Measurements from ENCODE around the gene TPBG.

TPBG gene

DNA sequence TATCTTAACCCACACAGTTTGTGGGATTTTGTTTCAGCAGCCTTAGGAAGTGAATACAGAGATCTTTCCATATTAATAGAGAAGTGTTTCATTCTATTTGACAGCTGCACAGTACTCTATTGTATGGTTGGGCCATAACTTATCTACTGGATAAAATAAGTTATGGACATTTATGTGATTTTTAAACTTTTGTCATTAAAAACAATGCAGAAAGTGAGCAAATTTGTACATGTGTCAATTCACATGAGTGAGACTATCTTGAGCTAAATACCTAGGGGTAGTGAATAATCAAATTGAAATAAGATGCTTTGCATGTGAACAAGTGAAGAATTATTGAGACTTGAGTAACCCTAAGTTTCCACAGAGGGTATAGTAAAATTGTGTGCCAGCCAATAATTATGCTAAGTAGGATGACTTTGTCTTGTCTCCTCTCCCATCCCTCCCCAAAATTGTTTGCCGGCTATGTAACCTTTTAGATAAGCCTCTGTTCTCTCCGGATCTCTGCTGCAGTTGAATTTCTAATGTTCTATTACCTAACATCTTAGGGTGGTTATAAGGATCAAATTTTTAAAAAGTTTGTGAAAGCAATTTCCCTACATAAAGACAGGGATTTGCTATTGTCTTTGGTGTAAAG lies 33.3 kb upstream of the TPBG start:
- Histone ChIP-seq H3K4me2 (ENCODE audit: low read depth, low read length, poor library complexity, severe bottlenecking) (no peak overlapping the region), H3K9me2 (replicated peaks; ENCODE audit: insufficient read depth, low read length) (no peaks in the 10 kb centered on the region), H3K27me3 (ENCODE audit: low read length) (no peaks in the 10 kb centered on the region), H3K36me3 (ENCODE audit: low read length) (no peaks in the 10 kb centered on the region), H3K27ac (ENCODE audit: low read depth, low read length) (no peak overlapping the region), H4K20me1 (ENCODE audit: low read depth, low read length) (no peaks in the 10 kb centered on the region), H3K79me2 (ENCODE audit: insufficient read depth, low read length) (no peaks in the 10 kb centered on the region), H3K4me3 (ENCODE audit: insufficient read depth, low read length, poor library complexity, severe bottlenecking) (no peak overlapping the region), H3K9ac (ENCODE audit: low read length) (no peak overlapping the region), H2AFZ (ENCODE audit: low read depth, low read length, severe bottlenecking) (no peak overlapping the region), H3K9me3 (ENCODE audit: insufficient read depth, low read length) (no peaks in the 10 kb centered on the region), H3F3A (ENCODE audit: insufficient read depth) (no peaks in the 10 kb centered on the region)
- TF ChIP-seq, protein P1, sequence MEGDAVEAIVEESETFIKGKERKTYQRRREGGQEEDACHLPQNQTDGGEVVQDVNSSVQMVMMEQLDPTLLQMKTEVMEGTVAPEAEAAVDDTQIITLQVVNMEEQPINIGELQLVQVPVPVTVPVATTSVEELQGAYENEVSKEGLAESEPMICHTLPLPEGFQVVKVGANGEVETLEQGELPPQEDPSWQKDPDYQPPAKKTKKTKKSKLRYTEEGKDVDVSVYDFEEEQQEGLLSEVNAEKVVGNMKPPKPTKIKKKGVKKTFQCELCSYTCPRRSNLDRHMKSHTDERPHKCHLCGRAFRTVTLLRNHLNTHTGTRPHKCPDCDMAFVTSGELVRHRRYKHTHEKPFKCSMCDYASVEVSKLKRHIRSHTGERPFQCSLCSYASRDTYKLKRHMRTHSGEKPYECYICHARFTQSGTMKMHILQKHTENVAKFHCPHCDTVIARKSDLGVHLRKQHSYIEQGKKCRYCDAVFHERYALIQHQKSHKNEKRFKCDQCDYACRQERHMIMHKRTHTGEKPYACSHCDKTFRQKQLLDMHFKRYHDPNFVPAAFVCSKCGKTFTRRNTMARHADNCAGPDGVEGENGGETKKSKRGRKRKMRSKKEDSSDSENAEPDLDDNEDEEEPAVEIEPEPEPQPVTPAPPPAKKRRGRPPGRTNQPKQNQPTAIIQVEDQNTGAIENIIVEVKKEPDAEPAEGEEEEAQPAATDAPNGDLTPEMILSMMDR (IDR thresholded peaks at IDR 0.05; ENCODE audit: insufficient read depth, low read length, poor library complexity, severe bottlenecking) = no peak
- TF ChIP-seq EZH2phosphoT487 (conservative IDR thresholded peaks at IDR 0.05; ENCODE audit: low read length) = no peak

DNA sequence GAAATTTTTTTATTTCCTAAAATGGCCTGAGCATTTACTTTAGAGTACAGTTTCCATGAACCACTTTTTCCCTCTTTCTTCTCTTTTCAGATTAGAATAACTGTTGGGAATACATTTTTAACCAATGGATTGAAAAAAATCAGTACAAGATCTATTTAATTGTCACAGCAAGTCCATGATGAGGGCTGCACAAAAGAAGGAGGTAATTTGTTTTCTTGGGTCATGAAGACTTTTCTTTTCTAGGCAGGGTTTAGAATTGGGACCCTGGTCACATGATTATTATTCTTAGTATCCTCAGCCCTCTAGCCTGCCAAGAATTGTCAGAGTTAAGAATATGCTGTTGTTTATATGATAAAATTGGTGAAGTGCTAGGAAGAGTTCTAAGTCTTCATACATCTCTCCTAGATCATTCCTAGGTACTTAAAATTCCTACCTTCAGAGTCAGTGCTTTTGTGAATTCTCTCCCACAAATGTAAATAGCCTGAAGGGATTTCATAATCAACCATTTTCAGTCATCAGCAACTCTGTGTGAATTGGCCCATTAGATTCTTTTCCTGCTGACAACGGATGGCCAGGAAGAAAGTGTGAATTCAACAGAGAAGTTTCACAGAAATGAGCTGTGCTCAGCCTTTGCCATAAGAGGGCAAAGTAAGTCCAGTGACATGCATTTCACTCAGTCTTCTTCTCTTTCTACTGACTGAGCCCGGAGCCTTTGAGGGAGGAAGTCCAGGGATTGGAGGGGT lies 32.4 kb upstream of the TPBG start:
- Histone ChIP-seq H3K9ac (ENCODE audit: low read length) (no peak overlapping the region), H3F3A (ENCODE audit: insufficient read depth) (no peaks in the 10 kb centered on the region), H3K9me3 (ENCODE audit: insufficient read depth, low read length) (no peaks in the 10 kb centered on the region), H3K27ac (ENCODE audit: low read depth, low read length) (no peak overlapping the region), H3K79me2 (ENCODE audit: insufficient read depth, low read length) (no peaks in the 10 kb centered on the region), H4K20me1 (ENCODE audit: low read depth, low read length) (no peaks in the 10 kb centered on the region), H3K4me2 (ENCODE audit: low read depth, low read length, poor library complexity, severe bottlenecking) (no peak overlapping the region), H2AFZ (ENCODE audit: low read depth, low read length, severe bottlenecking) (no peak overlapping the region), H3K27me3 (ENCODE audit: low read length) (no peaks in the 10 kb centered on the region), H3K36me3 (ENCODE audit: low read length) (no peaks in the 10 kb centered on the region), H3K9me2 (replicated peaks; ENCODE audit: insufficient read depth, low read length) (no peaks in the 10 kb centered on the region), H3K4me3 (ENCODE audit: insufficient read depth, low read length, poor library complexity, severe bottlenecking) (no peak overlapping the region)
- TF ChIP-seq, protein P1 (IDR thresholded peaks at IDR 0.05; ENCODE audit: insufficient read depth, low read length, poor library complexity, severe bottlenecking) = no peak
- TF ChIP-seq EZH2phosphoT487 (conservative IDR thresholded peaks at IDR 0.05; ENCODE audit: low read length) = no peak

DNA sequence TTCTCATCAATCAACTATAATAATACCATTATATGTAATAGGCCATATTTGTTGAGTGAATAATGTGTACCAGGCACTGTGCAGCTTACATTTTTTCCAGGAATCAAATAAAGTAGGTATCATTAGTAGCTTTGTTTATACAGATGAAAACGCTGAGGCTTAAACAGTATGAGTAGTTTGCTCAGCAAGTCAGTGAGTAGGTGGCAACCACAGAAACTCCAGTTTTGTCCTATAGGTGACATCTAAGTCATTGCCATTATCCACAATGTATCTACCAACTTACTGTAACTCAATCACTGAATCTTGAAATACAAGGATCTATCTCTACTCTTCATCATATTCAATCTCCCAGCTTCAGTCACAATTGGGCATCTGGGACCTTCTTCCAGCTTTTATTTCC lies 29.8 kb upstream of the TPBG start:
- no peaks in the 10 kb centered on the region for H3K36me3 ChIP-seq (ENCODE audit: low read length)
- H3K4me2 ChIP-seq (ENCODE audit: low read depth, low read length, poor library complexity, severe bottlenecking) = no peak overlapping the region
- TF ChIP-seq, protein P1 (IDR thresholded peaks at IDR 0.05; ENCODE audit: insufficient read depth, low read length, poor library complexity, severe bottlenecking) = no peak
- TF ChIP-seq EZH2phosphoT487 (conservative IDR thresholded peaks at IDR 0.05; ENCODE audit: low read length) = no peak
- H3K27ac ChIP-seq (ENCODE audit: low read depth, low read length) = no peak overlapping the region
- no peaks in the 10 kb centered on the region for H3K9me2 ChIP-seq (replicated peaks; ENCODE audit: insufficient read depth, low read length)
- H3K9me3 ChIP-seq (ENCODE audit: insufficient read depth, low read length) = no peaks in the 10 kb centered on the region
- no peak overlapping the region for H3K4me3 ChIP-seq (ENCODE audit: insufficient read depth, low read length, poor library complexity, severe bottlenecking)
- no peaks in the 10 kb centered on the region for H3F3A ChIP-seq (ENCODE audit: insufficient read depth)
- no peaks in the 10 kb centered on the region for H3K79me2 ChIP-seq (ENCODE audit: insufficient read depth, low read length)
- no peaks in the 10 kb centered on the region for H4K20me1 ChIP-seq (ENCODE audit: low read depth, low read length)
- no peak overlapping the region for H3K9ac ChIP-seq (ENCODE audit: low read length)
- H2AFZ ChIP-seq (ENCODE audit: low read depth, low read length, severe bottlenecking) = no peak overlapping the region
- H3K27me3 ChIP-seq (ENCODE audit: low read length) = no peaks in the 10 kb centered on the region
